ENCODE measurements around the gene CDC42EP2.

The CDC42EP2 gene

DNA sequence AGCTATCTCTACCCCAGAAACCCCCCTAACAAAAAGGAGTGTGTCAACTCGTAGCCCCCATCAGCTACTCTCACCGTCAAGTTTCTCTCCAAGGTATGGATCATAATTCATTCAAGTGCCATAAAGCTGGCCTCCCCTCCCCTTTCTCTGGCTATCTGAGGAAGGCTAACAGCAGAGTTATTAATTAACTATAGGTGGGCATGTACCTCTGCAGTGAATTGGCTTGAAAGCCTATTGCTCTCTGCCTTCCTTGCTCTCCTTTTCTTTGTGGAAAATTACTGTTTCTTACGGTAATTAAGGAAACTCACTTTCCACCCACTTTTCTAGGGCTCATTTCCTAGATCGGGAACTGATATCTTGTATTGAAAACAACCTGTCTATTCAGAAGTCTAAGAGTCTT lies 38.8 kb upstream of the CDC42EP2 start:
- no peak for DNase-seq (ENCODE audit: low spot score)
- no peak overlapping the region for H3K4ac ChIP-seq (ENCODE audit: low read length)
- no peak overlapping the region for H3K18ac ChIP-seq (ENCODE audit: low read length)
- H3K23ac ChIP-seq (ENCODE audit: low read depth, low read length, poor library complexity), result no peak overlapping the region
- H4K91ac ChIP-seq (ENCODE audit: low read depth, low read length, poor library complexity), result no peak overlapping the region
- H2BK5ac ChIP-seq (ENCODE audit: low read length), result no peak overlapping the region
- H3K27ac ChIP-seq (replicated peaks; ENCODE audit: low read length), result no peak overlapping the region
- H3K9me3 ChIP-seq (replicated peaks in 1 of 2; ENCODE audit: control insufficient read depth in 2 of 2, insufficient read depth in 1 of 2, low read depth in 1 of 2, low read length in 2 of 2), result no peaks in the 10 kb centered on the region
- no peaks in the 10 kb centered on the region for H3K4me1 ChIP-seq (ENCODE audit: control insufficient read depth in 2 of 2, insufficient read depth in 1 of 2, low read depth in 1 of 2, low read length in 2 of 2)
- H3K4me2 ChIP-seq (ENCODE audit: insufficient read depth, low read length, poor library complexity, severe bottlenecking), result no peak overlapping the region
- no peak overlapping the region for H2BK12ac ChIP-seq (ENCODE audit: low read length)
- H2BK15ac ChIP-seq (ENCODE audit: low read length), result no peak overlapping the region
- no peak overlapping the region for H3K4me3 ChIP-seq (ENCODE audit: low read length in 2 of 2)
- no peak overlapping the region for H4K8ac ChIP-seq (ENCODE audit: low read depth, low read length)
- no peaks in the 10 kb centered on the region for H3K27me3 ChIP-seq (ENCODE audit: control insufficient read depth in 3 of 3, insufficient read depth in 3 of 3, low read depth in 1 of 3, low read length in 3 of 3)
- no peak overlapping the region for H3K9ac ChIP-seq (ENCODE audit: low read depth, low read length, poor library complexity)
- H3K79me1 ChIP-seq (ENCODE audit: low read depth, low read length), result no peaks in the 10 kb centered on the region
- H3K36me3 ChIP-seq (replicated peaks in 1 of 2; ENCODE audit: control insufficient read depth in 2 of 2, insufficient read depth in 2 of 2, low read length in 2 of 2), result peaks cover 22 to 78% of the 10 kb centered on the region in 2 donors
- H3K14ac ChIP-seq (ENCODE audit: low read length), result no peak overlapping the region
- H2AK5ac ChIP-seq (ENCODE audit: low read depth, low read length), result no peak overlapping the region
- H2AFZ ChIP-seq (ENCODE audit: low read length), result no peak overlapping the region
- no CpG with 5 or more reads among the region's 4 CpGs for WGBS, 2 donors (ENCODE audit: extremely low coverage in 2 of 2, insufficient read length in 2 of 2, insufficient replicate concordance in 1 of 2)
- H2BK120ac ChIP-seq (ENCODE audit: low read depth, low read length), result no peak overlapping the region

DNA sequence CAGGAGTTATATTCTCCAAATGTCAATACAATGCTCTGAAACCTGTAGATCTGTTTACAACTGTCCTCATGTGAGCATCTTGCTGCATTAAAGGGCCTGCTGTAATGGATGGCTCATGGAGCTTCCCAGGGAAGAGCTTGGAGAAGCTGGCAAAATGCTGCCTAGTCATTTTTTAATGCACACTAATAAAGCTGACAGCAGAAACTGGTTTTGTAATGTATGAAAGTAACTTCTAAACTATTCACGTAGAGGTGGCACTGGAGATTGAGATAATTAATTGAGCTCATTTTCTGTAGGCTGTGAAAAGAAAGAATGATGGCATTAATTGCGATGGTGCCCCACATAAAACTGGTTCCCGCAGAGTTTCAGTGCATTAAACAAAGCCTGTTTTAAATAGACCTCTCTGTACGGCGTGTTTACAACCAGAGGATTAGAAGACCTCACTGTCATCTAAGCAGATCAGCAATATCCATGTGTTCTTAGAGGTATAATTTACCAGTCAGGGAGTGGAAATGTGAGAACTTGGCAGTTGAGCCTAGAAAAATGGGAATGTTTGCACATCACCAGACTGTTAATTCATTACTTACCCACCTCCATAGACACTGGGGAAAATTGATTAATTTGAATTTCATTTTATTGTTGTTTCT lies 36.9 kb upstream of the CDC42EP2 start:
- Histone ChIP-seq H3K4me3 (ENCODE audit: low read length in 2 of 2) (no peak overlapping the region), H3K27me3 (ENCODE audit: control insufficient read depth in 3 of 3, insufficient read depth in 3 of 3, low read depth in 1 of 3, low read length in 3 of 3) (no peaks in the 10 kb centered on the region), H3K4ac (ENCODE audit: low read length) (no peak overlapping the region), H3K4me1 (ENCODE audit: control insufficient read depth in 2 of 2, insufficient read depth in 1 of 2, low read depth in 1 of 2, low read length in 2 of 2) (no peaks in the 10 kb centered on the region), H3K4me2 (ENCODE audit: insufficient read depth, low read length, poor library complexity, severe bottlenecking) (no peak overlapping the region), H4K91ac (ENCODE audit: low read depth, low read length, poor library complexity) (no peak overlapping the region), H3K36me3 (replicated peaks in 1 of 2; ENCODE audit: control insufficient read depth in 2 of 2, insufficient read depth in 2 of 2, low read length in 2 of 2) (peaks cover 32 to 80% of the 10 kb centered on the region in 2 donors), H2AFZ (ENCODE audit: low read length) (no peak overlapping the region), H3K14ac (ENCODE audit: low read length) (no peak overlapping the region), H3K18ac (ENCODE audit: low read length) (no peak overlapping the region), H2BK12ac (ENCODE audit: low read length) (no peak overlapping the region), H3K23ac (ENCODE audit: low read depth, low read length, poor library complexity) (no peak overlapping the region), H2BK15ac (ENCODE audit: low read length) (no peak overlapping the region), H2AK5ac (ENCODE audit: low read depth, low read length) (no peak overlapping the region), H3K9me3 (replicated peaks in 1 of 2; ENCODE audit: control insufficient read depth in 2 of 2, insufficient read depth in 1 of 2, low read depth in 1 of 2, low read length in 2 of 2) (no peaks in the 10 kb centered on the region), H3K79me1 (ENCODE audit: low read depth, low read length) (no peaks in the 10 kb centered on the region), H2BK120ac (ENCODE audit: low read depth, low read length) (no peak overlapping the region), H3K9ac (ENCODE audit: low read depth, low read length, poor library complexity) (no peak overlapping the region), H3K27ac (replicated peaks; ENCODE audit: low read length) (no peak overlapping the region), H4K8ac (ENCODE audit: low read depth, low read length) (no peak overlapping the region), H2BK5ac (ENCODE audit: low read length) (no peak overlapping the region)
- DNase-seq (ENCODE audit: low spot score), result no peak
- WGBS, 2 donors (ENCODE audit: extremely low coverage in 2 of 2, insufficient read length in 2 of 2, insufficient replicate concordance in 1 of 2), result no CpG with 5 or more reads among the region's 5 CpGs

GRCh38 chr11:65278356-65278755 lies 36.3 kb upstream of the CDC42EP2 start:
- Histone ChIP-seq H2AK5ac (ENCODE audit: low read depth, low read length) (no peak overlapping the region), H2AFZ (ENCODE audit: low read length) (no peak overlapping the region), H3K27me3 (ENCODE audit: control insufficient read depth in 3 of 3, insufficient read depth in 3 of 3, low read depth in 1 of 3, low read length in 3 of 3) (no peaks in the 10 kb centered on the region), H2BK120ac (ENCODE audit: low read depth, low read length) (no peak overlapping the region), H3K14ac (ENCODE audit: low read length) (no peak overlapping the region), H2BK12ac (ENCODE audit: low read length) (no peak overlapping the region), H4K91ac (ENCODE audit: low read depth, low read length, poor library complexity) (no peak overlapping the region), H2BK15ac (ENCODE audit: low read length) (no peak overlapping the region), H3K27ac (replicated peaks; ENCODE audit: low read length) (no peak overlapping the region), H3K79me1 (ENCODE audit: low read depth, low read length) (no peaks in the 10 kb centered on the region), H2BK5ac (ENCODE audit: low read length) (no peak overlapping the region), H3K4me2 (ENCODE audit: insufficient read depth, low read length, poor library complexity, severe bottlenecking) (no peak overlapping the region), H3K9ac (ENCODE audit: low read depth, low read length, poor library complexity) (no peak overlapping the region), H3K9me3 (replicated peaks in 1 of 2; ENCODE audit: control insufficient read depth in 2 of 2, insufficient read depth in 1 of 2, low read depth in 1 of 2, low read length in 2 of 2) (no peaks in the 10 kb centered on the region), H3K4me1 (ENCODE audit: control insufficient read depth in 2 of 2, insufficient read depth in 1 of 2, low read depth in 1 of 2, low read length in 2 of 2) (no peaks in the 10 kb centered on the region), H3K23ac (ENCODE audit: low read depth, low read length, poor library complexity) (no peak overlapping the region), H3K4me3 (ENCODE audit: low read length in 2 of 2) (no peak overlapping the region), H3K18ac (ENCODE audit: low read length) (no peak overlapping the region), H3K4ac (ENCODE audit: low read length) (no peak overlapping the region), H4K8ac (ENCODE audit: low read depth, low read length) (no peak overlapping the region), H3K36me3 (replicated peaks in 1 of 2; ENCODE audit: control insufficient read depth in 2 of 2, insufficient read depth in 2 of 2, low read length in 2 of 2) (peaks cover 34 to 84% of the 10 kb centered on the region in 2 donors)
- WGBS, 2 donors (ENCODE audit: extremely low coverage in 2 of 2, insufficient read length in 2 of 2, insufficient replicate concordance in 1 of 2), result no CpG with 5 or more reads among the region's 2 CpGs
- DNase-seq (ENCODE audit: low spot score), result no peak

GRCh38 chr11:65279279-65279678 lies 35.4 kb upstream of the CDC42EP2 start:
- Histone ChIP-seq H3K23ac (ENCODE audit: low read depth, low read length, poor library complexity) (no peak overlapping the region), H3K27ac (replicated peaks; ENCODE audit: low read length) (no peak overlapping the region)
- no CpG with 5 or more reads among the region's 4 CpGs for WGBS, 2 donors (ENCODE audit: extremely low coverage in 2 of 2, insufficient read length in 2 of 2, insufficient replicate concordance in 1 of 2)

More at GRCh38 chr11:65279279-65279678, 35.4 kb upstream of the CDC42EP2 start:
- H3K9ac ChIP-seq (ENCODE audit: low read depth, low read length, poor library complexity), result no peak overlapping the region
- H3K4me1 ChIP-seq (ENCODE audit: control insufficient read depth in 2 of 2, insufficient read depth in 1 of 2, low read depth in 1 of 2, low read length in 2 of 2), result no peaks in the 10 kb centered on the region
- no peaks in the 10 kb centered on the region for H3K27me3 ChIP-seq (ENCODE audit: control insufficient read depth in 3 of 3, insufficient read depth in 3 of 3, low read depth in 1 of 3, low read length in 3 of 3)
- no peak overlapping the region for H4K8ac ChIP-seq (ENCODE audit: low read depth, low read length)
- no peak for DNase-seq (ENCODE audit: low spot score)
- H3K9me3 ChIP-seq (replicated peaks in 1 of 2; ENCODE audit: control insufficient read depth in 2 of 2, insufficient read depth in 1 of 2, low read depth in 1 of 2, low read length in 2 of 2), result no peaks in the 10 kb centered on the region
- H2BK5ac ChIP-seq (ENCODE audit: low read length), result no peak overlapping the region
- H3K79me1 ChIP-seq (ENCODE audit: low read depth, low read length), result no peaks in the 10 kb centered on the region
- H3K14ac ChIP-seq (ENCODE audit: low read length), result no peak overlapping the region
- H2BK120ac ChIP-seq (ENCODE audit: low read depth, low read length), result no peak overlapping the region
- H3K18ac ChIP-seq (ENCODE audit: low read length), result no peak overlapping the region
- H3K4me2 ChIP-seq (ENCODE audit: insufficient read depth, low read length, poor library complexity, severe bottlenecking), result no peak overlapping the region
- no peak overlapping the region for H2BK15ac ChIP-seq (ENCODE audit: low read length)
- no peak overlapping the region for H2AFZ ChIP-seq (ENCODE audit: low read length)
- H3K4ac ChIP-seq (ENCODE audit: low read length), result no peak overlapping the region
- no peak overlapping the region for H3K4me3 ChIP-seq (ENCODE audit: low read length in 2 of 2)
- no peak overlapping the region for H2BK12ac ChIP-seq (ENCODE audit: low read length)
- H2AK5ac ChIP-seq (ENCODE audit: low read depth, low read length), result no peak overlapping the region
- no peak overlapping the region for H4K91ac ChIP-seq (ENCODE audit: low read depth, low read length, poor library complexity)
- H3K36me3 ChIP-seq (replicated peaks in 1 of 2; ENCODE audit: control insufficient read depth in 2 of 2, insufficient read depth in 2 of 2, low read length in 2 of 2), result peaks cover 36 to 92% of the 10 kb centered on the region in 2 donors

Data from neuronal stem cell (in vitro differentiated cells).